SIG-M5 (cell line): ENCODE results near the gene EXOSC7.

ENCODE experiments used
- DNase-seq: peaks from one replicate; lab custom pipeline; 2025; lab: John Stamatoyannopoulos, UW

EXOSC7 gene

GRCh38 chr3:44992555-44993470, 16.8 kb downstream of the EXOSC7 start:
- no peak for DNase-seq

- DNase-seq: no peak
These were observed 17.6 kb downstream of the EXOSC7 start for GRCh38 chr3:44993471-44994205.

DNA sequence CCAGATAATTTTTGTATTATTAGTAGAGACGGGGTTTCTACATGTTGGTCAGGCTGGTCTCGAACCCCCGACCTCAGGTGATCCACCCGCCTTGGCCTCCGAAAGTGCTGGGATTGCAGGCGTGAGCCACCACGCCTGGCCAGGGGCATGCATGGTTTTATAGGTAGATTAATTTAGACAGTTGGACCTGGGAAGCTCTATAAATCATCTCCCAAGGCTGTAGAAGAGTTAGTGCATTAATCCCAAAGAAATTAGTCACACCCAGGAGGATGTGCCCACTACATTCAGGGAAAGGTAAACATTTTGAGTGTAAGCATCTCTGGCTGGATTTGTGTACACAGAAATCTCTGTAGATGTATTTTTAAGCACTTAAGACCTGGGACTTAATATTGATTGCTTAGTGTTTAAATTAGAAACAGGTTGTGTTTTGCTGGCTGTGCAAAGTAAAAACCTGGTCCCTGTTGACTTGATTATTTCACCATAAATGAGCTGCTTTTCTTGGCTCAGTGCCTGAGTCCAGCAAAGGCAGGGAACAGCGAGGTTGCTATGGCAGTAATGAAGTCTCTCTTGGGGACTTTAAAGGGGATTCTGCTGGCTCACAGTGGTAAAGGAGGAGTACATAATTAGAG, 19.2 kb downstream of the EXOSC7 start:
- no peak for DNase-seq

- DNase-seq: no peak
These were observed 20.5 kb downstream of the EXOSC7 start for GRCh38 chr3:44996556-44996969.

DNA sequence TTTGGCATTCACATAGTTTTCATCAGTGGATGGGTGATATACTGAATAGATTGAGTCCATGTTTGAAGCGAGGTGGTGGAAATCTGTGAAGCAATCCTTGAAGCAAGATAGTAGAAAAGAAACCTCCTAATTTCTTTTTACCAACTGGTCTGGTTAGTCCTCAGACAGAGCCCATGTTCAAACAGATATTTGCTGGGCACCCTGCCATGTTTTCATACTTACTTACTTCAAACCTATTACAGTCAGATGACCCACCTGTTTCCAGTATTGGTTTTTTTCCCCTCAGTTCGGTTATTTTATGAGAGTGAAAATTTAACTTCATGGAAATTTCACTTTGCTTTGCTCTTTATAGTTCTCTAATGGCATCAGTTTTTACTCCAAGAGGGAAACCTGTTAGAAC, 23.7 kb downstream of the EXOSC7 start:
- DNase-seq: no peak

- DNase-seq: no peak
These were observed 24.8 kb downstream of the EXOSC7 start for GRCh38 chr3:45000823-45001222.

GRCh38 chr3:45001738-45002137, 25.7 kb downstream of the EXOSC7 start:
- DNase-seq: no peak

DNA sequence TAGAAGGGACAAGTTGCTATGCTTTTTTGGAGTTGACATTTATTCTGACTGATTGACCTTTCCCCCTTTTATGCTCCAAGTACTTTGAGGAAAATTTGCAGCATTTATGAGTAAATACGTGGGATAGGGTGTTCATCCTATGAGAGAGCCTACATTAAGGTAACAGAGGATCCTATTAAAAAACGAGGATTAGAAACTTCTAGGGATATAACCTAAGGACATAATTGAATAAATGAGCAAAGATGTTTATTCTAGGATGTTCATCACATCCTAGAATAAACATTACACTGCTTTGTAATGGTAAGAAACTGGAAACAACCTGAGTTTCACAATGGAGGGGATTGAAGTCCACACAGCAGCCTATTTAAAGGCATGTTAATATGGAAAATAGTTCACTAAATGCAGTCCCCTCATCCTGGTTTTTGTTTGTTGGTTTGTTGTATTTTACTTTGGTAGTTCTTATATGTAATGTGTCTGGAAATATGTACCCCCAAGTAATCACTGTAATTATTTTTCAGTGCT, 26.2 kb downstream of the EXOSC7 start:
- DNase-seq: no peak

DNA sequence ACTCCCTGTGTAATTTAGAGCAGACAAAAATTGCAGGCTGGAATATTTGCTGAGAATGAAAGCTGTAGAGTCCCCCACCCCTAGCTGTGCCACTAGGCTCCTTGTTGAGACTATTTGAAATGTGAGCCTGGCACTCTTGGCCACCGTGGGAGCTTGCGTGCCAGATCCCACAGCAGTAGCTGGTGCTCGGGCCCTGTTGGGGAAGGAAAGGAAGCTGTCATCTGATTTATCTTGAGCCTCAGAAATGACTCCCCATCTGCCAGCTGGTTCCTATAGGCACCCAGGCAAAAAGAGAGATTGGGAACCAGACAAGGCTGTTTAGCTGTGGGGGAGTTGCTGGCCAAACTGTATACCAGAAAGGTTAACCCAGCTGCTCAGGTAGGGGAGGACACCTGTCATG, 26.7 kb downstream of the EXOSC7 start:
- DNase-seq: no peak

- no peak for DNase-seq
These were observed 27.4 kb downstream of the EXOSC7 start for GRCh38 chr3:45003406-45003805.

- no peak for DNase-seq
These were observed 27.8 kb downstream of the EXOSC7 start for GRCh38 chr3:45003859-45004258.

DNA sequence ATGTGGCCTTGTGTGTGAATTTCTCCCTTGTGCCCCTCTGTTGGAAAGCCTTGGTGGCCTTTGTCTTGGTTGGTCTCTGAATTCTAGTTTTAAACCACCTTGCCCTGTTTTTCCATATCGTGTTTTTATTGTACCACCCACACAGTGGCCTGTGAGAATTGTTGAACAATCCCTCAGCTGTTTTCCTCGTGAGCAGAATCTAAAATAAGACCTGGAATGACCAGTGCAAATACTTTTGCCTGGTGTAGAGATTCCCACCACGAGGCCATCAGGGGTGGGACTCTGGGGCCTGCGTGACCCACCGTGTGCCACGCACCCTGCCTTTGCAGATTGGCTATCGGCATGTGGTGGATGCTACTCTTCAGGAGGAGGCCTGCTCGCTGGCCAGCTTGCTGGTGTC, 31.0 kb downstream of the EXOSC7 start:
- no peak for DNase-seq

DNA sequence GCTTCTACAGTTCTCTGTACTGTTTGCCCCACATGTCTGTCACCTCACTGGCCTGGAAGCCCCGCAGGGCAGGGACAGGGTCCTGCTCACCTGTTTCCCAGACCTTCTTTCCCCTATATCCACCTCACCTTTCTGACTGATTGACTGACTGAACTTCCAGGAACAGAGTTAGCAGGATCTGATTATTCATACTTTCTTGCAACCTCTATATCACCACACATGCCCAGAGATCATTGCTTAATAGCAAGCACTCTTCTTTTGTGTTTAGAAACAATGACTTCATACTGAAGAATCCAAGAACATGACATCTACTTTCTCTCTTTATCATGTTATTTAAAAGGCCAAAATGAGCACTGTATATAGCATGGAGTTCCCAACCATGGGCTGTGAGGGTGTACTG, 32.1 kb downstream of the EXOSC7 start:
- DNase-seq: no peak

- no peak for DNase-seq
These were observed 33.8 kb downstream of the EXOSC7 start for GRCh38 chr3:45009868-45010267.

- DNase-seq: no peak
These were observed 34.8 kb downstream of the EXOSC7 start for GRCh38 chr3:45010811-45011333.

DNA sequence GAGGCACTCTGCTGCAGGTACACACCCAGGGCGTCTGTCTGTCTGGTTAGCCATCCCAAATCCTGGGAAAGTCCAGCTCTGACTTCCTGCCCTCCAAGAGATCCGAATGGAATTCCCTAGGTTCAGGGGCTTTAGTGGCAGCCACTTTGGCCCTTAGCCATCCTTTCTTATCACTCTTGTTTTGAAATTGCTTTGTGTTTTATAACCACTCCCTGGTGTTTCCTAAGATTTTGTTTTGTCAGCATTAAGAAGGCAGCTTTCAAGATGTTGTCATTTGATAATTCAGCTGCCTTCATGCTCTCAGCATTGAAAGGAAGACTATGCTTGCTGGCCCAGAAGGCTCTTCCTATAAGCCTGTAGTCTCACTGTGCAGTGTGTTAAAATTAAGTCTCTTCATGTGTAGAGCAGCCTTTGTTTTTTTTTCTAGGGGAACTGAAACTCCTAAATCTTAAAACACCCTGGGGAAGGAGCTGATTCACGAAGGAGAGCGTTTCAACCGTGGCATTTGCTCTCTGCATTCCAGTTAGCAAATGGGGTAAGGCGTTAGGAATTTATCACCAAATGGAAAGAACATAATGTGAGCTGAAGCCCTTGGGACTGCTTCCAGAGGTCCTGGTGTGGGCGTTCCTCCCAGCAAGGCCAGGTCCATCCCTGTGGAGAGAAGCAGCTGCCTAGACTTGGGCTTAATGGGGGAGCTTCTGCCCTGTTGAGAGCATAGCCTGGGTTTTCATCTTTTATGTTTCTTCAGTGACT, 35.9 kb downstream of the EXOSC7 start:
- DNase-seq: peak; percentile 32

DNA sequence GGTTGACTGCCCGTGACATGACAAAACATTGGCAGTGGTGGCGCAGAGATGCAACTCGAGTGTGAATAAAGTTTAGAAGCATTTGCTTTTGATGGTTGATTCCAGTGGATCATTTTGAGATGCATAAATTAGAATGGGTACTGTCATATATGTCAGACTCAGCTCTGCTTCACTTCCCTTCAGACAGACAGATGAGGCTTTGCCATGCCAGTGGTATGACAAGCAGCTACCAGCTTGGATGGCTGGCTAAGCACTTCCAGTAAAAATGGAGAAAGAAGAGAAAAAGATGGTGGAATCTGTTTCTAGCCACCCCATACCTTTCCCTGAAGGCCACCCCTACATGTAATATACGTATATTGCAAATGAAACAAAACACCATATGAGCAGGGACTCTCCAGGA, 36.5 kb downstream of the EXOSC7 start:
- DNase-seq: no peak

DNA sequence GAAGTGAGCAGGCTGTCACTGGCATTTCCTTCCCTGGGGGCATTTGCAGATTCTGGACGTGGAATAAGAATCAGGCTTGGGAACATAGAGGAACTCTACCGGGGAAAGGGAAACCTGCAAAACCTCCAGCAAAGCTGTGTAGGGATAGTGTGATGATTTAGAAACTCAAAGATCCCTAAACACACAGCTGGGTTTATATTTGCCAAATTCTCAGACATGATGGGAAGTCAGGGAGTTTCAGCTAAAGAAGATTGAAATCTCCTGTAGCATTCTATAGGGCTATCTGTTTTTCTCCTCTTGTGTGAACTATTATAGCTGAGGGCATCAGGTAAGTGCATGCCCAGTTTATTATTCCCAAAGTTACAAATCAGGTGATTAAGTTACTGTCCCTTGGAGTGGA, 40.9 kb downstream of the EXOSC7 start:
- DNase-seq: no peak

DNA sequence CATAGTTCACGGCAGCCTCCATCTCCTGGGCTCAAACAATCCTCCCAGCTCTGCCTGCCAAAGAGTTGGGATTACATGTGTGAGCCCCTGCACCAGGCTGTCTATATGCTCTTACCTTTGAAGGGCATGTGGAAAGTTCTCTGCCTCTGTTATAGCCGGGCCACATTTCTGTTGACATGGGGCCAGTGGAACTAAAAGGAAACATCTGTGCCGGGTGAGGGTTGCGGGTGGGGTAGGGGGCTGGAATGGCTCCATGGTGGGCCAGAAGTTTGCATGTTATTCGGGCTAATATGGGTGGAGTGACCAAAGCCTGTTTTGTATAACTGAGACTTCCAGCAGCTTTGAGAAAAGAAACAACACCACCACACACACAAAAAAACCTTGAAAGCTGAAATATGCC, 41.8 kb downstream of the EXOSC7 start:
- DNase-seq: no peak

- DNase-seq: no peak
These were observed 44.5 kb downstream of the EXOSC7 start for GRCh38 chr3:45020534-45020933.

DNA sequence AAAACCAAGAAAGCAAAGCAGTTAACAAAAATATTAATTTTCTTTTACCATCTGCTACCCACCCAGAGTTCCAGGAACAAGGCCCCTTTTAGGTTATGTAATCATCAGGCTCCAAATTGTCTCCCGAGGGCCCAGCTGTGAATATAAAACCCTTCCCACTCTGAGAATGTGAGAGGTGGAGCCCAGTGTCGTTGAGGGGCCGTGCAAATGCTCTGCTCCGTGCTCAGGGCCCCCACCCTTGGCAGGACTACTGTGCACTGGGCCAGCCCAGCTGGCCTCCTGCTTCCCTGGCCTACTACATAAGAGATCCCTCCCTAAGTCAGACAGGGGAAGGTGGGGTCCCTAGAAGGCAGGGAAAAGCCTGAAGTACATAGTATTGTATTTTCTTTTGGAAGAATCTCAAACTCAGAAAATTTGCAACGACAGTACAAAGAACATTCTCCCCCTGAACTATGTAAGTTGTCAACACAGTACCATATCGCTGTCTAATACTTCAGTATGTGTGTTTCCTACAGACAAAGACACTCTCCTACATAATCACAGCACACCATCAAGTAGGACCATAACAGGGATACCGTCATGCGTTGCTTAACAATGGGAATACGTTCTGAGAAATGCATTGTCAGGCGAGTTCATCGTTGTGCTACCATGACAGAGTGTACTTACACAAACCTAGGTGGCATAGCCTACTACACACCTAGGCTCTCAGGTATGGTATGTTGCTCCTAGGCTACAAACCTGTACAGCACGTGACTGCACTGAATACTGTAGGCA, 45.7 kb downstream of the EXOSC7 start:
- no peak for DNase-seq
